PFSK-1 (cell line): ENCODE data around the gene RBMS3.

Experiments used
- POLR2AphosphoS5 ChIP-seq: IDR thresholded peaks from 2 replicates; pipeline ENCODE4 v1.6.1; 2012; ENCODE audit warnings: low read depth, mild to moderate bottlenecking, control low read depth, low read length, moderate library complexity
- REST ChIP-seq, 2 experiments: IDR thresholded peaks; 2 replicates each; pipeline versions ENCODE4 v1.6.1 to v1.8.0; 2011 to 2012; ENCODE audit warnings: low read depth in 2 of 2, low read length in 2 of 2, control low read depth in 1 of 2, inconsistent platforms in 1 of 2, mild to moderate bottlenecking in 1 of 2, moderate library complexity in 1 of 2; ENCODE audit not compliant: insufficient read depth in 1 of 2
- SIN3A ChIP-seq: IDR thresholded peaks from 2 replicates; pipeline ENCODE4 v1.6.1; 2012; ENCODE audit warnings: mild to moderate bottlenecking, low read length, moderate library complexity, borderline replicate concordance; ENCODE audit not compliant: insufficient read depth
- TAF1 ChIP-seq: IDR thresholded peaks from 2 replicates; pipeline ENCODE4 v1.6.1; 2012; ENCODE audit warnings: low read length, control low read depth, borderline replicate concordance; ENCODE audit not compliant: insufficient read depth

- TF ChIP-seq REST (IDR thresholded peaks at IDR 0.05; ENCODE audit: insufficient read depth in 1 of 2, low read depth in 2 of 2, low read length in 2 of 2) (no peak), POLR2AphosphoS5 (no peak), TAF1 (no peak), SIN3A (no peak)
These were observed 415.4 kb downstream of the RBMS3 start for GRCh38 chr3:29696311-29696710.
